M059J (cell line): Measurements from ENCODE around the gene MALT1. TPM values are rescaled to one million over a fixed set of nuclear protein-coding genes. Genes with fewer than 3 reads are reported as not detected.
"Not testable (repeated sequence)": the region's sequence is repeated elsewhere in the genome, so short reads cannot be mapped to it uniquely, and the experiment has no call there.

Source experiments
- DNase-seq: peaks from one replicate; pipeline ENCODE4 v3.0.0-alpha.2; 2012; ENCODE audit warnings: low read depth
- total RNA-seq: library from RNA; depleted of rRNA; stranded (reverse); fragments of >200 nt; shearing (Covaris generic); gene quantifications from 2 replicates; pipeline ENCODE4 v1.2.3, GENCODE V29; 2014

Gene MALT1
- total RNA-seq, 1 experiment from 2014 or later, result 116 TPM

GRCh38 chr18:58732471-58732870 lies 61.2 kb downstream of the MALT1 start:
- DNase-seq, result no peak

- DNase-seq, result no peak
Observed at GRCh38 chr18:58733866-58734265, 62.6 kb downstream of the MALT1 start.

- DNase-seq, result no peak
Observed at GRCh38 chr18:58738322-58738721, 67.1 kb downstream of the MALT1 start.

- no peak for DNase-seq
Observed at GRCh38 chr18:58745914-58746313, 74.6 kb downstream of the MALT1 start.

GRCh38 chr18:58748899-58749595 lies 77.8 kb downstream of the MALT1 start:
- DNase-seq, result no peak

- DNase-seq, result peak; percentile 47
Observed at GRCh38 chr18:58753976-58754375, 82.7 kb downstream of the MALT1 start.

GRCh38 chr18:58754544-58755068 lies 83.3 kb downstream of the MALT1 start:
- DNase-seq, result peak; percentile 22

GRCh38 chr18:58755304-58756010 lies 84.2 kb downstream of the MALT1 start:
- DNase-seq, result peak; percentile 60

DNA sequence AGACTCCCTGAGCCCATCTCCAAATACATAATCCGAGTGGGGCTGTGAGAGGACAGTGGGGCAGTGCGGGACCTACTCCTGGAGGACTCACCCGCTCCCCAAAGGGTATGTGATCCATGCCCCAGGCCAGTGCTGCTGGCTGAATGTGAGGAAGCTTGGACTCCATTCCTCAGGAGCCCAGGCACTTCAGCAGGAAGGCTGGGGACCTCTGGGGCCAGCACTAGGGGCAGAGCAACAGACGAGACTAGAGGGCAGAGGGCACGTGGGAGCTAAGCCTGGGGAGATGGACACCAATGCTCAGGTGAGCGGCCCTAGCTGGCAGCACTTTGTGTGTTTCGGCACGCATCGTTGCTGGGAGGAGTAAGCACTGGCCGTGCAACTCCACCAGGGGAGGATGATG lies 84.9 kb downstream of the MALT1 start:
- DNase-seq, result no peak

DNA sequence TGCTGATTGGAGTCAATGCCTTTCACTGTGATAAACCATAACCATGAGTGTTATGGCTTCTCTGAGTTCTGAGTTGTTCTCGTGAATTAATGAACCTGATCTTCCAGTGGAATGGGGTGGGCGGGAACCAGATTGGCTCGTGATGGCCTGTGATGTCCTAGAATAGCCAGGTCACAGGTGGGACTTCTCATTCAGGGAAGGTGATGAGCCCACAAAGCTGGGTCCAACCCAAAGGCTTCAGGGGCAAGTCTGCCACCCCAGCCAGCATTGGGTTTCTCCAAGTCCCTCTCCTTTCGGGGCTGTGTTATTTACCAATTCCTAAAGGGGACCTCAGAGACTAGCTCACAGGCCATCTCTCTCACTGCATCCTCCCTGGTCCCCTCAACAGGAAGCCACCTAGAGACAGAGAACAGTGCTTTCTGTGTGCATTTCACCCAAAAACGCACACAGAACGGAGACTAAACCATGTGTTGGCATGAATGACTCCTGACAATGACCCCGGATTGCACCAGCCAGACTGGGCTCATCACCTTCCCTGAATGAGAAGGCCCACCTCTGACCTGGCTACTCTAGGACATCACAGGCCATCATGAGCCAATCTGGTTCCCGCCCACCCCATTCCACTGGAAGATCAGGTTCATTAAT lies 85.5 kb downstream of the MALT1 start:
- DNase-seq, result peak; percentile 16

- not testable (repeated sequence) for DNase-seq
Observed at GRCh38 chr18:58757351-58757750, 86.1 kb downstream of the MALT1 start.

DNA sequence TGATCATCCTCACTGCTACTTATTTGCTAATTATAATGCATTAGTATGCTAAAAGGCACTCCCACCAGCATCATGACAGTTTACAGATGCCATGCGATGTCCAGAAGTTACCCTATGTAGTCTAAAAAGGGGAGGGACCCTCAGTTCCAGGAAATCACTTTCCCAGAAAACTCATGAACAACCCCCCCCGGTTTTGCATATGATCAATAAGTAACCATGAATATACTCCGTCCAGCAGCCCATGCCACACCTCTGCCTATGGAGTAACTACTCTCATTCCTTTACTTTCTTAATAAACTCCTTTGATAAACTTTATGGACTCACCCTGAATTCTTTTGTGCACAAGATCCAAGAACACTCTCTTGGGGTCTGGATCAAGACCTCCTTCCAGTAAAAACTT lies 86.8 kb downstream of the MALT1 start:
- no peak for DNase-seq

DNA sequence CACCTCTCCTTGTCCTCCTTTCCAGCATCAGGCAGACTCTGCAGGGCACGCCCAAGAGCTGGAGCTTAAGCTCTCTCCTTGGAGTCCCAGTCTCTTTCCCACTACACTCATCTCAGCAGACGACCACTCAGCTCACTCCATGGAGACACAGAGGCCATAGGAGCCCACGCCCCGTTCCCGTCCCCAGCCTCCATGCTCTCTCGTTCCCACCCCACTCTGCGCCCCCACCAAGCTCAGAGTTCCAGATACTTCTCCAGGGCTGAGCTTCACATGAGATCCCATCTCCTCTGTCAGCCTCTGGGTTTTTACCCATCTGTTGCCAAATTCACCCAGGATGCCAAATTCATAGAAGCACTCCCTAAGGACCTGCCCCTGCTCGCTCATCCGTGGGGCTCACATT lies 87.3 kb downstream of the MALT1 start:
- peak; percentile 19 for DNase-seq

GRCh38 chr18:58761241-58761969 lies 90.1 kb downstream of the MALT1 start:
- DNase-seq, result peak; percentile 74

DNA sequence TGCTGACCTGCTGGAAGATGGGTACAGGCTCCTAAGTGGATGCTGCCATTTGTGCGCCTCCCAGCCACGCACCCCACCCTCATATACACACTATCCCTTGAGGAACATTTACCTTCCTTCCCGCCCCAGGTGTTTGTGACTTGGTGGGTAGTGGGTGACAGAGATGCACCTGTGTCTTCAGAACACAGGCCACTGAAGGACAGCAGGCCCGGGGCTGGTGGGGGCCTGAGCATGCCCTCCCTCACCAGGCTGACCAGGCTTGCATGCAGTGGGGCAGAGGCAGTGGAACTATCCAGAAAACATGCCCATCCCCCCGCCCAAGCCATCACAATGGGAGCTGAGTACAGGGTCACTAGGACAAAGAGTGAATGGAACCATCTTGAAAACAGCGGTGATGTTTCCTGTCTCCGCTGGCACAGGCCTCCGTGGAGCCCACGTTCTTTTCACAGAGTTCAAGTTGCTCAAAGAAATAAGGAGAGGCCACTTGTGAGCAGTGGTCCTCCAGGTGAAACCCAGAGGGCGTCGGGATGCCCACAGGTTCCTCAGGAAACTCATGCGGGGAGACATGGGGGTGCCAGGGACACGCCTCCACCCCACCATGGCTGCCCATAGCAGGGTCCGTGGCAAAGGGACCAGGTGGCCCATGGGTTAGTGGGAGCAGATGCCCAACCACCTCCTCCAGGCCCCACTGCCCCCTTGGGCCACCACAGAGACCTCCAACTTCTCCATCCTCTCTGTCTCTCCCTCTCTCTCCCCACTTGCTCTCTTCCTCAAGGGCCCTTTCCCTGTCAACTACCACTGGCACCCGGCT lies 90.9 kb downstream of the MALT1 start:
- no peak for DNase-seq

- no peak for DNase-seq
Observed at GRCh38 chr18:58762781-58763171, 91.5 kb downstream of the MALT1 start.

- no peak for DNase-seq
Observed at GRCh38 chr18:58766164-58766563, 94.9 kb downstream of the MALT1 start.

GRCh38 chr18:58766946-58767345 lies 95.7 kb downstream of the MALT1 start:
- DNase-seq, result no peak

DNA sequence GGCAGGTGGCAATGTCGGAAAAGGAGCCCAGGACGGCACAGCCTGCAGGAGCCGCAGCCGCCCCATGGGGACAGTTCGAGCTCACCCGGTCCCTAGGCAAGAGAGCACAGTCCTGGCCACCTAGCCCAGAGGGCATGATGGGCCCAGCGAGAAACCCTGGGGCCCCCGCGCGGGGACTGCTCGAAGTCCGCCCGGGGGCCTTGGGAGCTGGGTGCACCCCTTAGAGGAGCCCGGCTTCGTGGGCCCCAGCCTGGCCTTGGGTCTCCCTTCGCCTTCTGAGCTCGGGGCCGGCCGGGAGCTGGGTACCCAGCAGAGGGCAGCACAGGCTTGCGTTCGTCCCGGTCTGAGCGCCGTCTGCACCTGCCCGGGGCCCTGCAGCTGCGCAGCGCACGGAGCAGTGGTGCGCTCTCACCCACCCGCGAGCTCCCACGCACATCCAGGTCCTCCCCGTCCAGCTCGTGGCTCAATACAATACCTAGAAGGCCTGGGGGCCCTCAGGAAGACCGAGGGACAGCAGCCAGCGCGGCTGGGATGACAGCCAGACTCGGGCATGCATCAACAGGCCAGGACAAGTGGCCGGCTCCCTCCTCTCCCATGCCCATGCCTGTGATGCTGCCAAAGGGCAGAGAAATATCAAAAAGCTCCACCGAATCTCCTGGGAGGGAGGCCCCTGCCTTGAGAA lies 97.2 kb downstream of the MALT1 start:
- DNase-seq, result peak; percentile 59

DNA sequence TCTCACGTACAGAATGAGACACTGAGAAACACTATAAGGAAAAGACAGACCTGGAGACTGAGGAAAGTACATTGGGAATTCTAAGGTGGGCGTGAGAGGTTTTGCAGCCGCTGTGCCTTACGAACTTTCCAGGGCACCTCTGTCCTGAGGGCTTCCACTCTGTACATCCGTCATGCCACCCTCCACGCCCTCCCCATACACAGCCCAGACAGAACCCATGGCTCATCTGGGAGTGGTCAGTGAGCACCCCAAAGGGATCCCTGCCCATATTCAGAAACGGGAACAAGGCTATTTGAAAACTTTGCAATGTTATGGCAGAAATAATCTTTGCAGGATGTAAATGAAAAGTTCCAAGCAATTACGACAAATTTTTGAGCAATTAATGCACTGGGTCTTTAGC lies 98.1 kb downstream of the MALT1 start:
- no peak for DNase-seq

GRCh38 chr18:58770601-58771000 lies 99.3 kb downstream of the MALT1 start:
- no peak for DNase-seq
